UCSD-AML1 (cell line): ENCODE data around the gene NRBP1.

Experiments
- DNase-seq: peaks from one replicate; lab custom pipeline; 2025; ENCODE audit not compliant: unreplicated experiment; lab: John Stamatoyannopoulos, UW

Gene NRBP1

DNA sequence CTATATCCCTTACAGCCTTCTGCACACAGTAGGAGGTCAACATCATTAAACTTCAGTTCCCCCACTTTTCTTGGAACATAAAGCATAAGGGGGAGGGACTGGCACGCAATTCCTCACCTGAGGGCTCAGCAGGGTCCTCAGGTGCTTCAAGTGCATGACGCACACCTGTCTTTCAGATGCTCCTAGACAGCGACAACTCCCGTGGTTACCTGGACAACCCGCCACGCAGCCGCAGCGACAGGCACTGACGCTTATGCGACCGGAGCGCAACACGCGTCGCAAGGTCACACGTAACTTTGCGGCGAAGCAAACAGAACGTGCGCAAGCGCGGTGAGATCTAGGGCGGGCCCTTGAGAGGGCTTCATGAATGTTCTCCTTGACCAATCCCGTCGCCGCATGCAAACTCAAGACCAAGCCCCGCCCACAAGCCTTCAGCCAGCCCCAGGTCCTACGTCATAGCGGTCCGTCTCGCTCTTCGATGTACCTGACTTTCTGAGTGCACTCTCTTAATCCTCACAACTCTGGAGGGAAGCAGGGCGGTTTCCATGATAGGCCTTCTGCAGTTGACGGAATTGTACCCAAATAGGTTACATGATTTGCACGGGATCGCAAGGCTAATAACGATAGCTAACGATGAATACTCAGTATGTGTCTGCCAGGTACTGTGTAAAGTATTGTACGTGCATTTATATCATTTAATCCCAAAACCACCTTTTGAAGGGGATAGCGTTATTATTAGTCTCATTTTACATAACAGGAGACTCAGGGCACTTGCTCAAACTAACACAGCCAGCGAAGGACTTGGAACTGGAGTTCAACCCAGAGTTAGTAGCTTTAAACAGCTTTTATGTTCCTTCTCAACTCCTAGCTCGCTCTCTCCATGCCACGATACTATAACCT, 61.3 kb downstream of the NRBP1 start, which contains the start of gene IFT172:
Gene IFT172 (minus strand): TSS at position 246 of the 900 bp plus-strand sequence. CDS start 90 bp downstream, at position 156.
- DNase-seq: peak; percentile 97
